NCI-H2081 treated with DMSO at 0.1 percent for 48 hours (cell line): ENCODE measurements around the gene DNAH11.
"Not testable (repeated sequence)": the region's sequence is repeated elsewhere in the genome, so short reads cannot be mapped to it uniquely, and the experiment has no call there.

Experiments used
- DNase-seq: peaks from one replicate; lab custom pipeline; 2025; lab: John Stamatoyannopoulos, UW

Gene DNAH11, protein sequence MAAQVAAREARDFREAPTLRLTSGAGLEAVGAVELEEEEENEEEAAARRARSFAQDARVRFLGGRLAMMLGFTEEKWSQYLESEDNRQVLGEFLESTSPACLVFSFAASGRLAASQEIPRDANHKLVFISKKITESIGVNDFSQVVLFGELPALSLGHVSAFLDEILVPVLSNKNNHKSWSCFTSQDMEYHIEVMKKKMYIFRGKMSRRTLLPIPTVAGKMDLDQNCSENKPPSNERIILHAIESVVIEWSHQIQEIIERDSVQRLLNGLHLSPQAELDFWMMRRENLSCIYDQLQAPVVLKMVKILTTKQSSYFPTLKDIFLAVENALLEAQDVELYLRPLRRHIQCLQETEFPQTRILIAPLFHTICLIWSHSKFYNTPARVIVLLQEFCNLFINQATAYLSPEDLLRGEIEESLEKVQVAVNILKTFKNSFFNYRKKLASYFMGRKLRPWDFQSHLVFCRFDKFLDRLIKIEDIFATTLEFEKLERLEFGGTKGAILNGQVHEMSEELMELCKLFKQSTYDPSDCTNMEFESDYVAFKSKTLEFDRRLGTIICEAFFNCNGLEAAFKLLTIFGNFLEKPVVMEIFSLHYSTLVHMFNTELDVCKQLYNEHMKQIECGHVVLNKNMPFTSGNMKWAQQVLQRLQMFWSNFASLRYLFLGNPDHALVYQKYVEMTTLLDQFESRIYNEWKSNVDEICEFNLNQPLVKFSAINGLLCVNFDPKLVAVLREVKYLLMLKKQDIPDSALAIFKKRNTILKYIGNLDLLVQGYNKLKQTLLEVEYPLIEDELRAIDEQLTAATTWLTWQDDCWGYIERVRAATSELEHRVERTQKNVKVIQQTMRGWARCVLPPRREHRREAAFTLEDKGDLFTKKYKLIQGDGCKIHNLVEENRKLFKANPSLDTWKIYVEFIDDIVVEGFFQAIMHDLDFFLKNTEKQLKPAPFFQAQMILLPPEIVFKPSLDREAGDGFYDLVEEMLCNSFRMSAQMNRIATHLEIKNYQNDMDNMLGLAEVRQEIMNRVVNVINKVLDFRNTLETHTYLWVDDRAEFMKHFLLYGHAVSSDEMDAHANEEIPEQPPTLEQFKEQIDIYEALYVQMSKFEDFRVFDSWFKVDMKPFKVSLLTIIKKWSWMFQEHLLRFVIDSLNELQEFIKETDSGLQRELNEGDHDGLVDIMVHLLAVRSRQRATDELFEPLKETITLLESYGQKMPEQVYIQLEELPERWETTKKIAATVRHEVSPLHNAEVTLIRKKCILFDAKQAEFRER (N-terminal part only)

GRCh38 chr7:21542891-21543527 is at the start of gene DNAH11:
Gene DNAH11 (plus strand): TSS chr7:21543039. CDS start chr7:21543246, 207 bp downstream.
- no peak for DNase-seq

DNA sequence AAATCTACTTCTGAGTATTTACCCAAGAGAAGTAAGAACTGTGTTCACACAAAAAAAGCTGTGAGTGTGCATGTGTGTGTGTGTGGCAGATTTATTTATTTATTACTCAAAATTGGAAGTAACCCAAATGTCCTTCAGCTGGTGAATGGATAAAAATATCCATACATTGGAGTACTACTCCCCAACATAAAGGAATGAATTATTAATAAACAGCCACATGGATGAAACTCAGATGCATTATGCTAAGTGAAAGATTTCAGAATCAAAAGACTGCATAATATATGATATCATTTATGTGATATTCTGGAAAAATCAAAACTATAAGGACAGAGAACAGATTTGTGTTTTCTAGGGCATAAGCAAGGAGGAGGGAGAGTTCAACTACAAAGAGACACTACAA is 47.1 kb upstream of the DNAH11 start:
- no peak for DNase-seq

- no peak for DNase-seq
These were observed 45.8 kb upstream of the DNAH11 start for GRCh38 chr7:21497072-21497471.

DNA sequence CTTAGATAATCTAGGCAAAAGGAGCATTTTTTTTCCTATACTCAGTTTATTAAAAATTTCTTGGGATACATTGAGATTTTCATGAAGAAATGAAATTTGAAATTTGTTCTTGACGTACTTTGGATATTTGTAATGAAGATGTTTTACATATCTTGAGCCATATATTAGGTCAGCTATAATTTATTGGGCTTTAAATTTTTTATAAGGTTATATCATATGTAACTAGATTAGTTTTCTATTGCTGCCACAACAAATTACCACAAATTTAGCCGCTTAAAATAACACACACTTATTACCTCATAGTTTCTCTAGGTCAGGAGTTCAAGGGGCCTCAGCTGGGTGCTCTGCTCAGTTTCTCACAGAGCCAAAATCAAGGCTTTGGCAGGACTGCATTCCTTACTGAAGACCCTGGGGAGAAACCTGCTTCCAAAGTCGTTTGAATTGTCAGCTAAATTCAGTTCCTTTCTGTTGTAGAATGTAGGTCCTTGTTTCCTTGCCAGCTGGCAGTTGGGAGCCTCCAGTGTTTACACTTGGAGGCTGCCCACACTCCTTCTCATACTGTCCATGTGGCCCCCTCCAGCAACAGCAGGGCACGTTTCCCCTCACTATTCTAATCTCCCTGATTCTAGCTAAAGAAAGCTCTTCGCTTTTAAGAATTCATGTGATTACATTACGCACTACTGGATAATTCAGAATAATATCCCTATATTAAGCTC is 42.6 kb upstream of the DNAH11 start:
- no peak for DNase-seq

DNA sequence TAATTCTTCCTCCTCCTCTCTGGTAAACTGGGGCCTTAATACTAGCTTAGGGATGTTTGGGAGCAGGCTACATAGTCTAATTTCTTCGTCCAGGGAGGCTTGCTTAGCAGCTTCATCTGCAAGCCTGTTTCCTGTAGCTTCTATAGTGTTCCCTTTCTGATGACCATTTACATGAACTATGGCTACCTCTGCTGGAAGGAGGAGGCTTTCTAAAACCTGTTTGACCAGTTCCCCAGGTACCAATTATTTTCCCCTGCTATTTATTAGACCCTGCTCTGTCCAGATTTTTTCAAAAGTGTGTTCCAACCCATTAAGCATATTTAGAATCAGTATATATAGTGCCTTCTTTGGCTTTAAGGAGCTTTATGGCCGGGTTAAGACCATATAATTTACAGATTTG is 38.8 kb upstream of the DNAH11 start:
- no peak for DNase-seq

DNA sequence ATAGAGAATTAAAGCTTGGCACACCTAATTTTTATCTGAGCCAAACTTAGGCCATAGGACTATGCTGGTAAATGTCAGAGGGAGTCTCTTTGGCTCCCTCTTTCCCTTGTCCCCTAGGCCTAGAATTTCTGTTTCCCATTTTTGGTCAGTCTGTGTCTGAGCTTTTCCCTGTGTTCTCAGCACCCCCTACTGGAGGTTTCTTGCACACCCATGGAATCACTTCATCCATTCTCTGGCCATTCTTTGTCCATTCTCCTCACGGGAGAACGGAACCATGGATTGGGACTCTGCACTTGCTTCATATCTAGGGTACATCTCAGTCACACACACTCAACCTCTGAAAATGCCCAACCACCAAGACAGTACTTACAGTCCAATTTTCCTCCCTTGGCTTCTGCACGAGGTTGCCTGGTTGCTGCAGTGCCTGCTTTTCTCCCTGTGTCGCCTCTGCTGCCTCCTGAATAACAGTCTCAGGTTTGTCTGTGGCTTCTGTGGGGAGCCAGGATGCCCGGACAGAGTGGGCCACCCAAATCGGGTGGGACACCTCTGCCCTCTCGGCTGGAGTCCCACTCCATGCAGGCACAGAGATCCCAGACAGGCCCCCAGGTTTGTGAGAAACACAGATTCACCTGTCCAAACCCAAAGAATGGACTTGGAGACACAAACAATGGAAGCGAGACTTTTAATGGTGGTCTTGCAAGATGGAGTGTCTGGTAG is 35.1 kb upstream of the DNAH11 start:
- no peak for DNase-seq

DNA sequence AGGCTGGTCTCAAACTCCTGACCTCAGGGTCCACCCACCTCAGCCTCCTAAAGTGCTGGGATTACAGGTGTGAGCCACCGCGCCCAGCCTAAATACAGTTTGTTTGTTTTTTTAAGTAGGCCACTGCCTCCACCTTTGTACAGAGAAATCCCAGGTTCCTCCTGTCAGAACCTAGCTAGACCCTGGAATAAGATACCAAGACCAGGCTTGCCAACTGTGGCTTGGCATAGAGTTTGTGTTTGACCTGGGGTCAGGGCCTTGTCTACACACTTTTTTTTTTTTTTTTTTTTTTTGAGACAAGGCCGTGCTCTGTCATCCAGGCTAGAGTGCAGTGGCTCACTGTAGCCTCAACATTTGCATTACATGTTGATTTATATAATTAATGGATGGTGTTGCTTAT is 34.3 kb upstream of the DNAH11 start:
- DNase-seq: no peak

GRCh38 chr7:21514062-21514461 is 28.8 kb upstream of the DNAH11 start:
- DNase-seq: no peak

- DNase-seq: no peak
These were observed 18.2 kb upstream of the DNAH11 start for GRCh38 chr7:21524680-21525079.

GRCh38 chr7:21526007-21526406 is 16.8 kb upstream of the DNAH11 start:
- DNase-seq: no peak

GRCh38 chr7:21526448-21526847 is 16.4 kb upstream of the DNAH11 start:
- no peak for DNase-seq

DNA sequence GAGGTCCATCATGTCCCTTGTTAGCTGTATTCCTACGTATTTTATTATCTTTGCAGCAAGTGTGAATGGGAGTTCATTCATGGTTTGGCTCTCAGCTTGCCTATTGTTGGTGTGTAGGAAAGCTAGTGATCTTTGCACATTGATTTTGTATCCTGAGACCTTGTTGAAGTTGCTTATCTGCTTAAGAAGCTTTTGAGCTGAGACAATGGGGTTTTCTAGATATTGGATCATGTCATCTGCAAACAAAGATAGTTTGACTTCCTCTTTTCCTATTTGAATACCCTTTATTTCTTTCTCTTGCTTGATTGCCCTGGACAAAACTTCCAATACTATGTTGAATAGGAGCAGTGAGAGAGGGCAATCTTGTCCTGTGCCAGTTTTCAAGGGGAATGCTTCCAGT is 10.4 kb upstream of the DNAH11 start:
- not testable (repeated sequence) for DNase-seq

- not testable (repeated sequence) for DNase-seq
These were observed 9.2 kb upstream of the DNAH11 start for GRCh38 chr7:21533646-21534045.

- DNase-seq: not testable (repeated sequence)
These were observed 6.3 kb upstream of the DNAH11 start for GRCh38 chr7:21536445-21537118.

GRCh38 chr7:21538936-21539495 is 3.8 kb upstream of the DNAH11 start:
- no peak for DNase-seq

DNA sequence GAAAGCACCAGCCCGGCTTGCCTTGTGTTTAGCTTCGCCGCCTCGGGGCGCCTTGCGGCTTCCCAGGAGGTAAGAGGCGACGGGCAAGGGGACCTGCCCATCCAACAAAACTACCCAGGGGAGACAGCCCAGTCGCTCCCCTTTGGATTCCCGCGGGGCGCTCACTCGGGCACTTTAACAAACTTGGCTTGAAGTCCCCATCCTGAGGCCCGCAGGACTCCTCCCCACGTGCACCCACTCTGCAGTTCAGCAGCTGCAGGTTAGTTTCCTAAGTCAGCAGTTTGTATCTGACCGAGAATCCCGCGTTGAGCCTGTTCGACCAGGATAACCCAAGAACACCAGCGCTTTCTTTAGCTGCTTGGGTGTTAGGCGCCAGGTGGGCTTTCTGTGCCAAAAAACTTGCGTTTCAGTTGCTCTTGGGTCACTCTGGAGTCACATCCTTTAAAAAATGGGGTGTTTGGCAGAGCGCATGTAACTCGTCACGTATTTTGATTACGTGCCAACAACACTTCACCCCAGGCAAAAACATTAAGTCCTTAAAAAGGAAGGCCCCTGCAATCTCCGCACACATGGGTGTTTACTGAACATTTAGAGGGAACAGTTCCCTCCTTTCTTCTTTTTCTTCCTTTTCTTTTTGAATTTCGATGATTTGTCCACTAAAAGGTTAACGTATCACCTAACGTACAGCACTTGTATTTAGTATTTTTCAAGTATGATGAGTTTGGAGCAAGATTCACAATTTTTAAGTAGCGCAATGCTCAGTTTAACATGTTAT is 876 bp downstream of the DNAH11 start:
- DNase-seq: no peak

GRCh38 chr7:21544303-21544656 is 1.4 kb downstream of the DNAH11 start:
- DNase-seq: no peak

GRCh38 chr7:21544715-21545114 is 1.9 kb downstream of the DNAH11 start:
- no peak for DNase-seq

- DNase-seq: no peak
These were observed 4.7 kb downstream of the DNAH11 start for GRCh38 chr7:21547501-21547900.
